HG02840 (cell line): ENCODE data around the gene MYRIP.
"Not testable (repeated sequence)": the region's sequence is repeated elsewhere in the genome, so short reads cannot be mapped to it uniquely, and the experiment has no call there.

ENCODE experiments used
- ATAC-seq: cut with Tn5 transposase; IDR thresholded peaks from one replicate; pipeline ENCODE4 v1.9.1; 2021; ENCODE audit warnings: mild to moderate bottlenecking, moderate library complexity, moderate number of reproducible peaks; ENCODE audit not compliant: unreplicated experiment, low FRiP score

The MYRIP gene

GRCh38 chr3:40020689-40021088 lies 211.3 kb downstream of the MYRIP start:
- ATAC-seq: no peak

GRCh38 chr3:40021338-40021737 lies 211.9 kb downstream of the MYRIP start:
- ATAC-seq: no peak

- ATAC-seq: no peak
Observed at GRCh38 chr3:40022297-40022827, 213.0 kb downstream of the MYRIP start.

GRCh38 chr3:40024526-40024925 lies 215.1 kb downstream of the MYRIP start:
- ATAC-seq: no peak

- not testable (repeated sequence) for ATAC-seq
Observed at GRCh38 chr3:40025892-40026291, 216.5 kb downstream of the MYRIP start.

GRCh38 chr3:40035177-40035576 lies 225.8 kb downstream of the MYRIP start:
- ATAC-seq: no peak

GRCh38 chr3:40037582-40037981 lies 228.2 kb downstream of the MYRIP start:
- no peak for ATAC-seq

- no peak for ATAC-seq
Observed at GRCh38 chr3:40042752-40043443, 233.5 kb downstream of the MYRIP start.

- ATAC-seq: no peak
Observed at GRCh38 chr3:40043444-40043755, 234.0 kb downstream of the MYRIP start.

GRCh38 chr3:40044487-40044886 lies 235.1 kb downstream of the MYRIP start:
- no peak for ATAC-seq

- no peak for ATAC-seq
Observed at GRCh38 chr3:40045051-40045450, 235.6 kb downstream of the MYRIP start.

GRCh38 chr3:40046149-40046548 lies 236.7 kb downstream of the MYRIP start:
- no peak for ATAC-seq

GRCh38 chr3:40047406-40047805 lies 238.0 kb downstream of the MYRIP start:
- ATAC-seq: no peak

GRCh38 chr3:40053663-40054062 lies 244.3 kb downstream of the MYRIP start:
- ATAC-seq: no peak

GRCh38 chr3:40054568-40055222 lies 245.3 kb downstream of the MYRIP start:
- ATAC-seq: no peak

- no peak for ATAC-seq
Observed at GRCh38 chr3:40055361-40055760, 246.0 kb downstream of the MYRIP start.

- ATAC-seq: no peak
Observed at GRCh38 chr3:40055956-40056355, 246.5 kb downstream of the MYRIP start.

GRCh38 chr3:40057077-40057476 lies 247.7 kb downstream of the MYRIP start:
- no peak for ATAC-seq

GRCh38 chr3:40057786-40058185 lies 248.4 kb downstream of the MYRIP start:
- no peak for ATAC-seq

- no peak for ATAC-seq
Observed at GRCh38 chr3:40068636-40069035, 259.2 kb downstream of the MYRIP start.

GRCh38 chr3:40070816-40071215 lies 261.4 kb downstream of the MYRIP start:
- ATAC-seq: no peak

- no peak for ATAC-seq
Observed at GRCh38 chr3:40071683-40072238, 262.4 kb downstream of the MYRIP start.
